Endometrial microvascular endothelial cells (primary cell): ENCODE measurements around the gene IGF2. TPM values are rescaled to one million over a fixed set of nuclear protein-coding genes. Genes with fewer than 3 reads are reported as not detected.

Source experiments
- in situ Hi-C: cut with HindIII; loops from 2 replicates; pipeline ENCODE4 v1.10.0; 2017; ENCODE audit warnings: low sequenced_read_pairs, low pct_unique_long_range_greater_than_20kb; ENCODE audit errors: inconsistent ontology term
- total RNA-seq: library from RNA; depleted of rRNA; stranded (reverse); fragments of >200 nt; gene quantifications from one replicate; pipeline ENCODE4 v1.2.3, GENCODE V29; 2015; ENCODE audit errors: inconsistent ontology term

The IGF2 gene
- total RNA-seq, 1 donor from 2014 or later = not detected

- in situ Hi-C loops = no loop called here
Measured at GRCh38 chr11:2098691-2099515, 40.3 kb downstream of the IGF2 start.

- in situ Hi-C loops = no loop called here
Measured at GRCh38 chr11:2097998-2098690, 41.0 kb downstream of the IGF2 start.

- in situ Hi-C loops = no loop called here
Measured at GRCh38 chr11:2097356-2097997, 41.7 kb downstream of the IGF2 start.

GRCh38 chr11:2096919-2097301 is 42.3 kb downstream of the IGF2 start:
- in situ Hi-C loops = no loop called here

- in situ Hi-C loops = no loop called here
Measured at GRCh38 chr11:2096011-2096918, 42.9 kb downstream of the IGF2 start.

GRCh38 chr11:2095542-2095941 is 43.6 kb downstream of the IGF2 start:
- in situ Hi-C loops = no loop called here

GRCh38 chr11:2095198-2095520 is 44.0 kb downstream of the IGF2 start:
- in situ Hi-C loops = no loop called here

GRCh38 chr11:2094354-2095197 is 44.6 kb downstream of the IGF2 start:
- in situ Hi-C loops = no loop called here

- in situ Hi-C loops = no loop called here
Measured at GRCh38 chr11:2093575-2094353, 45.4 kb downstream of the IGF2 start.

- in situ Hi-C loops = no loop called here
Measured at GRCh38 chr11:2092956-2093412, 46.2 kb downstream of the IGF2 start.

- in situ Hi-C loops = no loop called here
Measured at GRCh38 chr11:2092464-2092910, 46.7 kb downstream of the IGF2 start.

GRCh38 chr11:2091786-2092463 is 47.3 kb downstream of the IGF2 start:
- in situ Hi-C loops = no loop called here

- in situ Hi-C loops = no loop called here
Measured at GRCh38 chr11:2091112-2091746, 48.0 kb downstream of the IGF2 start.

GRCh38 chr11:2090172-2091111 is 48.7 kb downstream of the IGF2 start:
- in situ Hi-C loops = no loop called here

- in situ Hi-C loops = no loop called here
Measured at GRCh38 chr11:2089536-2090165, 49.5 kb downstream of the IGF2 start.
